ENCODE measurements around the gene FAHD2A.
"Not testable (repeated sequence)": the region's sequence is repeated elsewhere in the genome, so short reads cannot be mapped to it uniquely, and the experiment has no call there.

FAHD2A gene

DNA sequence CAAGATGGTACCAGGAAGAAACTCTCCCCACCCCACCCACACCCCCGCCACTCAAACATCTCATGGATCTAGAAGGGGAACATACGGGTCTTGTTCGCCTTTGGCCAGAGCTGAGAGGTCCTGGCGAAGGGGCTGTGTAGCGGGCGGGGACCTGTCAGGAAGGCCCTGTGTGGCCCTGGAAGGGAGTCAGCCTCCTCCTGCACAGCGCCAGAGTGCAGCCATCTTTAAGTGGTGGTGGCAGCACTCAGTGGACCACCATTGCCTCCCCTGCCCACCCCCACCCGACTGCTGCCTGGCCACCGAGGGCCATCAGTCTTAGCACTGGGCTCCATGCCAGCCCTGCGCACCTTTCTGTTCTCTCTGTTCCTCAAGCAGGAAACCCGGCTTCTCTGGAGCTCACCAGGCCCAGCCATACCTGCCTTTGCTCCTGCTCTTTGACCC, 11.6 kb upstream of the FAHD2A start:
- DNase-seq = no peak
- H3K27me3 Mint-ChIP-seq = peaks cover 10% of the 10 kb centered on the region
- H3K4me1 Mint-ChIP-seq = no peaks in the 10 kb centered on the region
- no peak overlapping the region for H3K27ac Mint-ChIP-seq
- CTCF ChIA-PET = interaction anchor here (0.9 kb wide), 1 partner anchor 12 kb away, joined by 3 read pairs; no protein-coding TSS in a partner anchor
- no peaks in the 10 kb centered on the region for H3K36me3 Mint-ChIP-seq
- H3K9me3 Mint-ChIP-seq = no peaks in the 10 kb centered on the region
- no peak overlapping the region for H3K4me3 Mint-ChIP-seq

GRCh38 chr2:95391641-95392310, 10.7 kb upstream of the FAHD2A start:
- Mint-ChIP-seq H3K27ac (no peak overlapping the region), H3K4me1 (no peaks in the 10 kb centered on the region), H3K36me3 (no peaks in the 10 kb centered on the region), H3K4me3 (no peak overlapping the region), H3K9me3 (no peaks in the 10 kb centered on the region), H3K27me3 (peaks cover 10% of the 10 kb centered on the region)
- DNase-seq = no peak
- CTCF ChIA-PET = no interaction called here

DNA sequence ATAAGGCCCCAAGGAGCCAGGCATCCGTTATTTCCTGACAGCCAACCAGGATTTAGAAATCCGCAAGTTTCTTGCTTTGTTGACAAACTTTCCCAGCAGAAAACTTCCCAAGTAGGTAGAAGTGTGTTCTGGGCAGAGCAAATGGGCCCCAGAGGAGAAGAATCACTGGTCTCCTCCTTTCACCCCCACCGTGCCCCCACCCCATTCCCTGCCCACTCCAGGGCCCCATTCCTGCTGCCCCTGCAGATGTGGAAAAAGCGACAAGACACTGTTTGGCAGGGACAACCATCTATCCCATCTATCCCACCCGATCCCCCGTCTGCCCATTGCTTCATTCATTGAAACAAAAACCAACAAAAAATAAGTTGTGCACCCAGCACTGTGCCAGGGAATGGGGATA, 10.2 kb upstream of the FAHD2A start:
- peaks cover 10% of the 10 kb centered on the region for H3K27me3 Mint-ChIP-seq
- H3K9me3 Mint-ChIP-seq = no peaks in the 10 kb centered on the region
- no peaks in the 10 kb centered on the region for H3K4me1 Mint-ChIP-seq
- DNase-seq = no peak
- no peaks in the 10 kb centered on the region for H3K36me3 Mint-ChIP-seq
- no peak overlapping the region for H3K27ac Mint-ChIP-seq
- CTCF ChIA-PET = interaction anchor here (1.6 kb wide), 1 partner anchor 10 kb away, joined by 8 read pairs; the partner anchor contains the start of gene FAHD2A
- H3K4me3 Mint-ChIP-seq = no peak overlapping the region

DNA sequence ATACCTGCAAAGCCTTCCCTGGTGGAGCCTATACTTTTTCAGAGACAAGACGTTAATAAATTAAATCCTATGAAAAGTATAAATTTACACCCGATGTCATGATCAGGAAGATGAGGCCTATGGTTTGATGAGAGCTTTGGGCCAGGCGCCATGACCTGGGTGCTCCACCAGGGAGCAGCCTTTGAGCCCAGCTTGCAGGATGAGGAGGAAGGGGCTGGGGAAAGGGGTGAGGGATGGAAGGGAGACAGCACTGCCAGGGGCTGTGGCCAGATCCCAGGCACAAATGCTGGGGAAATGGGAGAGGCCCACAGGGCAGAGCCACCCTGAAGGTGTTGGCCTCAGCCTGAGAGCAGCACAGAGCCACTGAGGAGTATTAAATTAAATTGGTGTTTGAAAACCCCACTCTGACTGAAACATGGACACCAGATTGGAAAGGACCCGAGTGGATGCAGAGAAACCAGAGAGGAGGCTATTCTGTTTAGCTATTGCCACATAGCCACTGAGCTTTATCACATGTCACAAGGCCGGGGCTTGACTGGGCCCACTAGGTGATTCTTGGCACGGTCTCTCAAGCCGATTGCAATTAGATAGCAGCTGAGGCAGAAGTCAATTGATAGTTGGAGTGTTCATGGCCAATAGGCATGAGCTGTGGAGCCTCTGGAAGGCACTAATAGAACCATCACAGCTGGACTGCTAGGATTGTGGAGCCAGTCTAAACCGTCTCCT, 9.6 kb upstream of the FAHD2A start:
- CTCF ChIA-PET = interaction anchor here (1.6 kb wide), 1 partner anchor 9 kb away, joined by 8 read pairs; the partner anchor contains the start of gene FAHD2A

GRCh38 chr2:95393901-95394300, 8.6 kb upstream of the FAHD2A start:
- Mint-ChIP-seq H3K4me3 (no peak overlapping the region), H3K4me1 (no peaks in the 10 kb centered on the region), H3K27ac (no peak overlapping the region), H3K36me3 (no peaks in the 10 kb centered on the region), H3K9me3 (no peaks in the 10 kb centered on the region), H3K27me3 (peaks cover 4% of the 10 kb centered on the region)
- DNase-seq = no peak
- CTCF ChIA-PET = interaction anchor here (1.6 kb wide), 1 partner anchor 8 kb away, joined by 8 read pairs; the partner anchor contains the start of gene FAHD2A

More for the DNA sequence above, 9.6 kb upstream of the FAHD2A start:
- H3K27ac Mint-ChIP-seq = no peak overlapping the region
- no peaks in the 10 kb centered on the region for H3K36me3 Mint-ChIP-seq
- no peak overlapping the region for H3K4me3 Mint-ChIP-seq
- H3K9me3 Mint-ChIP-seq = no peaks in the 10 kb centered on the region
- DNase-seq = no peak
- H3K27me3 Mint-ChIP-seq = peaks cover 9% of the 10 kb centered on the region
- no peaks in the 10 kb centered on the region for H3K4me1 Mint-ChIP-seq

DNA sequence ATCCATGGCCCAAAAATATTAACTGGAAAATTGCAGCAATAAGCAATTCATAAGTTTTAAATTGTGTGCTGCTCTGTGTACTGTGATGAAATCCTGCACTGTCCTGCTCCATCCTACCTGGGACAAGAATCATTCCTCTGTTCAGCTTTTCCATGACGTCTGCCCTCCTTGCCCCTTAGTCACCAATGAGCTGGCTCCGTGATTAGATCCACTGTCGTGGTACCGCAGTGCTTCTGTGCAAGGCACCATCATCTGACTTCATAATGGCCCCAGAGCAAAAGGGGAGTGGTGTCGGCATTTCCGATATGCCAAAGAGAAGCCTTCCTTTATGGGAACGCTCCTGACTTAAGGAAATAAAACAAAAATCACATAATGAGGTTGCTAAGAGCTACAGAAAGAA, 3.4 kb upstream of the FAHD2A start:
- Mint-ChIP-seq H3K36me3 (no peaks in the 10 kb centered on the region), H3K27ac (no peak overlapping the region), H3K9me3 (no peaks in the 10 kb centered on the region), H3K4me1 (peaks cover 20% of the 10 kb centered on the region), H3K27me3 (peaks cover 3% of the 10 kb centered on the region), H3K4me3 (no peak overlapping the region)
- no peak for DNase-seq
- CTCF ChIA-PET = no interaction called here

GRCh38 chr2:95401480-95401879, 1.0 kb upstream of the FAHD2A start:
- Mint-ChIP-seq H3K9me3 (no peaks in the 10 kb centered on the region), H3K36me3 (peaks cover 2% of the 10 kb centered on the region), H3K4me3 (peak overlapping the region; percentile 97), H3K4me1 (peaks cover 20% of the 10 kb centered on the region), H3K27me3 (peaks cover 3% of the 10 kb centered on the region), H3K27ac (no peak overlapping the region)
- no peak for DNase-seq
- CTCF ChIA-PET = interaction anchor here (1.0 to 3.1 kb wide), 3 partner anchors 8 to 328 kb away, joined by 3 to 20 read pairs (median 8); no protein-coding TSS in a partner anchor

DNA sequence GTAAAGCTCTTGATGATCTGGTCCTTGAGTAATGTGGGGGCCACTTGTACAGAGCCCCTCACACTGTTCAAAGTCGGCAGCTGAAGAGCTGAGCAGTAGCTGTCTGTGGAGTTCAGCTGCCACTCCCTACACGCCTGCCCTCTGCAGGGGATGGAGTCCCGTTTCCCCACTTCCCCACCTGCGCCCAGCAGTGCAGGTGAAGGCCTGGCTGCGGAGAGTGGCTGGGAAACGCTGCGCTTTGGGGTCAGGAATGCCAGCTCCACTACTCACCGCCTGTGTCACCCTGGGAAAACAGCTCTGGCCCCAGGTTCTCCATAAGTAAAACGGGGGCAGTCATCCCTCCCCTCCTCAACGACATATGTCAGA, 521 bp upstream of the FAHD2A start:
- Mint-ChIP-seq H3K4me1 (peaks cover 20% of the 10 kb centered on the region), H3K27ac (peak overlapping the region; percentile 94), H3K4me3 (peak overlapping the region; percentile 97)
- not testable (repeated sequence) for H3K9me3 Mint-ChIP-seq, H3K27me3 Mint-ChIP-seq, H3K36me3 Mint-ChIP-seq
- DNase-seq = peak; percentile 40
- CTCF ChIA-PET = interaction anchor here (1.0 to 3.1 kb wide), 4 partner anchors 9 to 328 kb away, joined by 3 to 20 read pairs (median 7); no protein-coding TSS in a partner anchor

DNA sequence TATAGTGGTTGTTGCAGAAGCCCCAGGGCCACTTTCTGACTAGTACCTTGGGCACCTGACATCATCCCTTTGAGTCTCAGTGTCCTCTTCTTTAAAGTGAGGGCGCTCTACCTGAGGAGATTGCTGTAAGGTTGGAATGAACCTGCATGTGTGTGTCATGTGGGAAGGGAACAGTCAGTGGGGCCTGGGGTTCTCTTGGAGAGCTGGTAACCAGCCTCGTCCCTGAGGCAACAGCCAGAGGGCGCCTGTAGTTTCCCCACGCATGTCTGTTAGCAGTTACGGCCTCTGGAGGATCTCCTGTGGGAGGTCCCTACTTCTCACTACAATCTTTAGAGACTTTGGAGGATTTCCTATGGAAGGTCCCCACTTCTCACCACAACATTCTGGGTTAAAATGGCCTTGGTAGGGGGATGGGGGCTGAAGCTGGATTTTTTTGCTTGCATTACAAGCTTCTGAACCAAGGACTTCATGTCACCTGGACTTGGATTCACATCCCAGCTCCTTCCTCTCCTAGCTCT, 755 bp downstream of the FAHD2A start:
- peak; percentile 56 for DNase-seq
- Mint-ChIP-seq H3K27ac (peak overlapping the region; percentile 94), H3K4me3 (peak overlapping the region; percentile 97), H3K4me1 (peaks cover 20% of the 10 kb centered on the region)
- H3K27me3 Mint-ChIP-seq, H3K36me3 Mint-ChIP-seq, H3K9me3 Mint-ChIP-seq: not testable (repeated sequence)
- CTCF ChIA-PET = interaction anchor here (0.9 to 3.1 kb wide), 7 partner anchors 10 to 321 kb away, joined by 3 to 20 read pairs (median 6); no protein-coding TSS in a partner anchor

GRCh38 chr2:95403824-95404223, 1.3 kb downstream of the FAHD2A start:
- peak overlapping the region; percentile 97 for H3K4me3 Mint-ChIP-seq
- H3K36me3 Mint-ChIP-seq, H3K27ac Mint-ChIP-seq, DNase-seq, H3K9me3 Mint-ChIP-seq, H3K27me3 Mint-ChIP-seq: not testable (repeated sequence)
- peaks cover 20% of the 10 kb centered on the region for H3K4me1 Mint-ChIP-seq
- CTCF ChIA-PET = interaction anchor here (0.9 to 3.1 kb wide), 6 partner anchors 9 to 320 kb away, joined by 3 to 20 read pairs (median 4); no protein-coding TSS in a partner anchor

DNA sequence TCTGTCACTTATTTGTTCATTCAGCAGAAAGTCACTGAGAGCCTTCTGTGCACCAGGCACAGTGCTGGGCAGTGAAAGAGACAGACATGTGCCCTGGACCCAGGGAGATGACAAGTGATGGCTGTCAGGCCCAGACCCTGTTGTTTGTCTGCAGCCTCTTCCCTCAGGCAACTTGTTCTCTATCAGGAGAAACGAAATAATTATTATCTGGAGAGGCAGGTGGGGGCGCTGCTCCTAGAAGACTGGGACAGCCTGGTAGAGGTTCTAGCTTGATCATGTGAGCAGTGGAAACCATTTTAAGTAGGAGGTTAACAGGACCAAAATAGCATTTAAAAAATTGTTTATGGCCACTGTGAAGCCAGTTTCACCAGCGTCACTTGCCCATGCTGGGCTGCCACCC, 2.2 kb downstream of the FAHD2A start:
- CTCF ChIA-PET, H3K27ac Mint-ChIP-seq, H3K27me3 Mint-ChIP-seq, DNase-seq, H3K9me3 Mint-ChIP-seq, H3K36me3 Mint-ChIP-seq: not testable (repeated sequence)
- Mint-ChIP-seq H3K4me3 (peak overlapping the region; percentile 35), H3K4me1 (peaks cover 20% of the 10 kb centered on the region)

GRCh38 chr2:95411239-95411638, 8.7 kb downstream of the FAHD2A start:
- H3K9me3 Mint-ChIP-seq, H3K4me3 Mint-ChIP-seq, H3K27ac Mint-ChIP-seq, CTCF ChIA-PET, H3K36me3 Mint-ChIP-seq, H3K4me1 Mint-ChIP-seq, DNase-seq, H3K27me3 Mint-ChIP-seq: not testable (repeated sequence)

- H3K9me3 Mint-ChIP-seq, H3K36me3 Mint-ChIP-seq, H3K4me1 Mint-ChIP-seq, H3K27me3 Mint-ChIP-seq, H3K27ac Mint-ChIP-seq, CTCF ChIA-PET, H3K4me3 Mint-ChIP-seq: not testable (repeated sequence)
- peak; percentile 77 for DNase-seq
Measured at GRCh38 chr2:95414015-95414594, 11.6 kb downstream of the FAHD2A start.

- H3K4me1 Mint-ChIP-seq, H3K27ac Mint-ChIP-seq, H3K36me3 Mint-ChIP-seq, DNase-seq, CTCF ChIA-PET, H3K27me3 Mint-ChIP-seq, H3K4me3 Mint-ChIP-seq, H3K9me3 Mint-ChIP-seq: not testable (repeated sequence)
Measured at GRCh38 chr2:95415138-95415537, 12.6 kb downstream of the FAHD2A start.
